ENCODE measurements around the gene FAM117A. TPM values are rescaled to one million over a fixed set of nuclear protein-coding genes. Genes with fewer than 3 reads are reported as not detected.
A peak's percentile ranks its signal among the peaks of the same experiment; 100 is the strongest.

The FAM117A gene
- total RNA-seq, 2 donors from 2014 or later = 15.1 to 15.5 TPM

- DNase-seq (ENCODE audit: low spot score) = no peak
- no peaks in the 10 kb centered on the region for H3K9me3 ChIP-seq
- H3K4me1 ChIP-seq = peaks cover 0 to 24% of the 10 kb centered on the region in 2 donors
- no peak for TF ChIP-seq CTCF (IDR thresholded peaks at IDR 0.05)
- H3K27ac ChIP-seq = peak overlapping the region; percentile 82 to 95
- H3K36me3 ChIP-seq = peaks cover 51% of the 10 kb centered on the region
- peak overlapping the region; percentile 95 to 97 for H3K4me3 ChIP-seq
- no peaks in the 10 kb centered on the region for H3K27me3 ChIP-seq
Measured at GRCh38 chr17:49707246-49707607, 56.7 kb downstream of the FAM117A start.

- Histone ChIP-seq H3K27ac (no peak overlapping the region), H3K36me3 (peaks cover 56% of the 10 kb centered on the region), H3K27me3 (no peaks in the 10 kb centered on the region), H3K4me3 (no peak overlapping the region), H3K9me3 (no peaks in the 10 kb centered on the region), H3K4me1 (peaks cover 0 to 24% of the 10 kb centered on the region in 2 donors)
- no peak for TF ChIP-seq CTCF (IDR thresholded peaks at IDR 0.05)
- no peak for DNase-seq (ENCODE audit: low spot score)
Measured at GRCh38 chr17:49705254-49705653, 58.7 kb downstream of the FAM117A start.

- Histone ChIP-seq H3K9me3 (no peaks in the 10 kb centered on the region), H3K4me1 (peaks cover 0 to 18% of the 10 kb centered on the region in 2 donors), H3K27me3 (no peaks in the 10 kb centered on the region), H3K4me3 (no peak overlapping the region), H3K27ac (no peak overlapping the region), H3K36me3 (peaks cover 63% of the 10 kb centered on the region)
- no peak for DNase-seq (ENCODE audit: low spot score)
- TF ChIP-seq CTCF (IDR thresholded peaks at IDR 0.05) = peak in 1 of 2 donors; percentile 66
Measured at GRCh38 chr17:49703557-49704277, 60.2 kb downstream of the FAM117A start.

GRCh38 chr17:49700960-49701359 is 63.0 kb downstream of the FAM117A start:
- Histone ChIP-seq H3K4me1 (no peaks in the 10 kb centered on the region), H3K36me3 (peaks cover 62% of the 10 kb centered on the region), H3K27me3 (no peaks in the 10 kb centered on the region), H3K4me3 (no peak overlapping the region), H3K27ac (no peak overlapping the region), H3K9me3 (no peaks in the 10 kb centered on the region)
- no peak for DNase-seq (ENCODE audit: low spot score)
- TF ChIP-seq CTCF (IDR thresholded peaks at IDR 0.05) = no peak

GRCh38 chr17:49699966-49700575 is 63.9 kb downstream of the FAM117A start:
- H3K36me3 ChIP-seq = peaks cover 53% of the 10 kb centered on the region
- H3K4me3 ChIP-seq = no peak overlapping the region
- TF ChIP-seq CTCF (IDR thresholded peaks at IDR 0.05) = no peak
- H3K27me3 ChIP-seq = no peaks in the 10 kb centered on the region
- H3K27ac ChIP-seq = no peak overlapping the region
- no peaks in the 10 kb centered on the region for H3K9me3 ChIP-seq
- DNase-seq (ENCODE audit: low spot score) = no peak
- peaks cover 0 to 3% of the 10 kb centered on the region in 2 donors for H3K4me1 ChIP-seq
